ENCODE measurements around the gene CCNQ.

CCNQ gene

GRCh38 chrX:153626025-153626633, 27.2 kb upstream of the CCNQ start:
- no peaks in the 10 kb centered on the region for H3K36me3 ChIP-seq (ENCODE audit: control insufficient read depth, low read depth, low read length)
- H3K9me3 ChIP-seq (ENCODE audit: control insufficient read depth, low read depth, low read length): peaks cover 8% of the 10 kb centered on the region
- H3K27ac ChIP-seq (ENCODE audit: low read length): no peak overlapping the region
- no peak overlapping the region for H3K9ac ChIP-seq (ENCODE audit: low read length)
- H3K4me1 ChIP-seq (ENCODE audit: control insufficient read depth, low read depth, low read length): no peaks in the 10 kb centered on the region
- H3K27me3 ChIP-seq (ENCODE audit: control insufficient read depth, insufficient read depth, low read length): no peaks in the 10 kb centered on the region
- no peak overlapping the region for H3K4me3 ChIP-seq (ENCODE audit: low read length)

DNA sequence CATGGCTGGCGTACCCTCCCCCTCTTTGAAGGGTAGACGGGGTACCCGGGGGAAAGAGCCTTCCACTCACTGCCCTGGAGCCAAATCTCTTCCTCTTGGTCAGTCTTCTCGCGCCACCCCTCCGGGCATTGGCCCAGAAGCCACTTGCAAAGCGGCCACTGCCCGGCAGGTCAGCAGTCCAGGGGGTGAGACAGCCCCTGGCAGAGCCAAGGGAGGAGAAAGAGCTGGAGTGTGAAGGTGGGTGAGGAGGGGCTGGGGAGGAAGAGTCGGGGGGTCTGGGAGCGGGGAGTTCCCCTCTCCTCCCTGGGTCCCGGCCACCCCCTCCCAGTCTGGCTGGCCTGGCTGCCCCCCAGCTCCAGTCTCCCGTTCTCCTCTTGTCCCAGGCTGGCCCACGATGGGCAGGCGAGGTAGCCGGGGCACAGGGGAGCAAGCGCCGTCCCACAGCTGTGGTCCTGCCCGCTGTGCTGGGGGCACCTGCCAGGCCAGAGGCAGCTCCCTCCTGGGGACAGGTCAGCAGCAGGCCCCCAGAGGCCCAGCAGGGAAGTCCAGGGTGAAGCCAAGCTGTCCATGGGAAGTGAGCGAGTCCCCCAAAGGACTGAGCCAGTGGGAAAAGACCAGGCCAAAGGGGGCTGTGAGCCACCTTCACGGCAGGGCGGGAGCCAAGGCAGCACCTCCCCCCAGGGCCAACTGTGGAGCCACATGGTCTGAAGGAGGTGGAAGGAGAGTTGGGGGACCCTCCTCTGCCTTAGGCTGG, 26.5 kb upstream of the CCNQ start:
- Histone ChIP-seq H3K4me1 (ENCODE audit: control insufficient read depth, low read depth, low read length) (no peaks in the 10 kb centered on the region), H3K27me3 (ENCODE audit: control insufficient read depth, insufficient read depth, low read length) (no peaks in the 10 kb centered on the region), H3K27ac (ENCODE audit: low read length) (no peak overlapping the region), H3K36me3 (ENCODE audit: control insufficient read depth, low read depth, low read length) (no peaks in the 10 kb centered on the region), H3K9ac (ENCODE audit: low read length) (no peak overlapping the region), H3K4me3 (ENCODE audit: low read length) (no peak overlapping the region), H3K9me3 (ENCODE audit: control insufficient read depth, low read depth, low read length) (peaks cover 8% of the 10 kb centered on the region)

DNA sequence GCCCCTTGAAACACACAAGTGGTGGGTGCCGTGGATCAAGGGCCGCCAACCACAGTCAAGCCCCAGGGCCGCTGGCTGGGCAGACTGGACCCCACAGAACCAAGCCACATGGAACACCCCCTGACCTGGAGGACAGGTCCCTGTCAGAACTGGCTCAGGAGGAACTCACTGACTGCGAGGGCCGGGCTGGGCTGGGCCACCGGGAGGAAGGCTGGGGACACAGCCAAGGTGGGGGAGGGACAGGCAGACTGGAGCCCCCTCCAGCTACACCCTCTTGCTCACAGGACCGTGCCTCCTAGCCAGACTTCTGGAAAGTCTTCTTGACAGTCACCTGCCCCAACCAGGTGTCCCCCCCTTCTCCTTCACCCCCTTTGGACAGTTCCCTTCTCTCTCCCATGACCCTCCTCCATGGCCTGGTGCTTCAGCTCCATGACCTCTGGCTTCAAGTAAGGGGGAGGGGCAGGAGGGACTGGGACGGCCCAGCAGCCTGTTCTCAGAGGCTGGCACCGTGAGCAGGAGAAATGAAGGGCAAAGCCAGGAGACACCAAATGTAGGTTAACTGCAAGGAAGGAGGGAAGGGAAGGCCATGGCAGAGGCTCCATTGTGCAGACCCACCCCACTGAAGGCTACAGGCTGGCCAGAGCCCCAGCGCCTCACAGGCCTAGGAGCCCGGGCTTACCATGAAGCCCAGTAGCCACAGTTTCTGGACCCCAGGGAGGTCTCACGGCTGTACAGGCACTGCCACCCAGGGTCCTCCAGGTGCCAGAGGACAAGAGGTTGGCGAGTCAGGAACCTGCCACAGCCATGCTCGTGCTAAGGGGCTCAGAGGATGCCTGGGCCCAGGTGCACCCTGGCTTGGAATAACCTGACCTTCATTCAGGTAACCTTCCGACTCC, 25.5 kb upstream of the CCNQ start:
- Histone ChIP-seq H3K4me1 (ENCODE audit: control insufficient read depth, low read depth, low read length) (no peaks in the 10 kb centered on the region), H3K9me3 (ENCODE audit: control insufficient read depth, low read depth, low read length) (peaks cover 8% of the 10 kb centered on the region), H3K27ac (ENCODE audit: low read length) (no peak overlapping the region), H3K27me3 (ENCODE audit: control insufficient read depth, insufficient read depth, low read length) (no peaks in the 10 kb centered on the region), H3K9ac (ENCODE audit: low read length) (no peak overlapping the region), H3K4me3 (ENCODE audit: low read length) (no peak overlapping the region), H3K36me3 (ENCODE audit: control insufficient read depth, low read depth, low read length) (no peaks in the 10 kb centered on the region)

DNA sequence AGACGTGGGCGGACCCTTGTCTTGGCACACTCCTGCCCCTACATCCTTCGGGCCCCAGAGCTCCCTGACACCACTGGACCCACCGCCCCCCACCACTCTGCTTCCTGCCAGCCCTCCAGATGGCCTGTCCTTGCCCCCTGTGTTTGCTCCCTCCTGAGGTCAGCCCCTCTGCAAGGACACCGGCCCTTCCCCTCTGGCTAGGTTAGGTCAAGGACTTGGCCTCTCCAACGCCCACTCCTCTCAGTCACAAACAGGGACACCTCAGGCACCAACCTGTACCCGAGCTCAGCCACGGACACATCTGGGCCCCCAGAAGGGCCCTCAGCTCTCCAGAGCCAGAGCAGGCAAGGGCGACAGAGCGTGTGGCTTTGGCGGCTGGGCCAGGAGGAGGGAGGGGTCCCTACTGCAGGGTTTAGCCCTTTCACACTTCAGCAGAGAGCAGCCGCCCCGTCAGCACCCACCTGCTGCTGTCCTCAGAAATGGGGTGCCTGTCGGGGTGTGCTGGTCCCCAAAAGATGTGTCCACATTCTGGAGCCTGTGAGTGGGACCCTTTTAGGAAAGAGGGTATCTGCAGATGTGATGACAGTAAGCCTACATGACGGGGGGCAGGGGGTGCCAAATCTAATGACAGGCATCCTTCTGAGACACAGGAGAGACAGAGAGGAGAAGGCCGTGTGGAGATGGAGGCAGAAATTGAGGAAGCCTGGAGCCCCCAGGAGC, 24.5 kb upstream of the CCNQ start:
- H3K4me1 ChIP-seq (ENCODE audit: control insufficient read depth, low read depth, low read length): no peaks in the 10 kb centered on the region
- peaks cover 3% of the 10 kb centered on the region for H3K27me3 ChIP-seq (ENCODE audit: control insufficient read depth, insufficient read depth, low read length)
- no peak overlapping the region for H3K27ac ChIP-seq (ENCODE audit: low read length)

GRCh38 chrX:153622661-153623309, 23.8 kb upstream of the CCNQ start:
- Histone ChIP-seq H3K9ac (ENCODE audit: low read length) (no peak overlapping the region), H3K9me3 (ENCODE audit: control insufficient read depth, low read depth, low read length) (peaks cover 14% of the 10 kb centered on the region), H3K27me3 (ENCODE audit: control insufficient read depth, insufficient read depth, low read length) (peaks cover 10% of the 10 kb centered on the region), H3K4me1 (ENCODE audit: control insufficient read depth, low read depth, low read length) (no peaks in the 10 kb centered on the region), H3K27ac (ENCODE audit: low read length) (no peak overlapping the region), H3K36me3 (ENCODE audit: control insufficient read depth, low read depth, low read length) (no peaks in the 10 kb centered on the region), H3K4me3 (ENCODE audit: low read length) (no peak overlapping the region)

More for the DNA sequence above, 24.5 kb upstream of the CCNQ start:
- H3K9ac ChIP-seq (ENCODE audit: low read length): no peak overlapping the region
- no peak overlapping the region for H3K4me3 ChIP-seq (ENCODE audit: low read length)
- H3K9me3 ChIP-seq (ENCODE audit: control insufficient read depth, low read depth, low read length): peaks cover 10% of the 10 kb centered on the region
- no peaks in the 10 kb centered on the region for H3K36me3 ChIP-seq (ENCODE audit: control insufficient read depth, low read depth, low read length)

DNA sequence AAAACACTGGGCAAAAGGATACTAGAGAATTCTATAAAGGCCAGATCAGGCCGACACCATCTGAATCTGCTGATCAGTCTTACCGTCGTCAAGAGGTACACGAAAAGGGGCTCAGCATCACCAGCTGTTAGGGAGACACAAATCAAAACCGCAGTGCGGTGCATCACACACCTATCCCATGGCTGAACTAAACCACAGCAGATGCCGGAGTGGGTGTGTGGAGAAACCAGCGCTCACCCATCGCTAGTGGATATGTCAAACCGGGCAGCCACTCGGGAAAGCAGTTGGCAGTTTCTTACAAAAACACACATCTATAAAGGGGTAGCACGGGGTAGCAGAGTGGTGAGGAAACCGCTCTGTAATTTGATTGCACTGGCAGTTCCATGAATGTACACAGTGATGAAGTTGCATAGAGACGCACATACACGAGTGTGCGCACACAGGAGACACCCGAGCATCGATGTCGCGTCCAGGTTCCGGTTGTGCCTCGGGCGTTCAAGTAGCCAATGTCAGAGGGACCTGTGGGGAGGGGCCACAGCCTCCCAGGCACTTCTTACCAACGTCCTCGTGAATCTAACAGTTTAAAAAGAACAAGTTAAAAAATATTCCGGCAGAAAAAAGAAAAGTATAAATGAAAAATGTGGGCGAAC, 23.1 kb upstream of the CCNQ start:
- no peak overlapping the region for H3K4me3 ChIP-seq (ENCODE audit: low read length)
- no peak overlapping the region for H3K27ac ChIP-seq (ENCODE audit: low read length)
- H3K36me3 ChIP-seq (ENCODE audit: control insufficient read depth, low read depth, low read length): no peaks in the 10 kb centered on the region
- no peaks in the 10 kb centered on the region for H3K4me1 ChIP-seq (ENCODE audit: control insufficient read depth, low read depth, low read length)
- peaks cover 14% of the 10 kb centered on the region for H3K9me3 ChIP-seq (ENCODE audit: control insufficient read depth, low read depth, low read length)
- H3K27me3 ChIP-seq (ENCODE audit: control insufficient read depth, insufficient read depth, low read length): peaks cover 17% of the 10 kb centered on the region
- no peak overlapping the region for H3K9ac ChIP-seq (ENCODE audit: low read length)

GRCh38 chrX:153620576-153620975, 21.6 kb upstream of the CCNQ start:
- H3K27me3 ChIP-seq (ENCODE audit: control insufficient read depth, insufficient read depth, low read length): peaks cover 18% of the 10 kb centered on the region
- no peak overlapping the region for H3K27ac ChIP-seq (ENCODE audit: low read length)
- no peak overlapping the region for H3K9ac ChIP-seq (ENCODE audit: low read length)
- H3K4me3 ChIP-seq (ENCODE audit: low read length): no peak overlapping the region
- no peaks in the 10 kb centered on the region for H3K4me1 ChIP-seq (ENCODE audit: control insufficient read depth, low read depth, low read length)
- H3K9me3 ChIP-seq (ENCODE audit: control insufficient read depth, low read depth, low read length): peaks cover 20% of the 10 kb centered on the region
- no peaks in the 10 kb centered on the region for H3K36me3 ChIP-seq (ENCODE audit: control insufficient read depth, low read depth, low read length)

- Histone ChIP-seq H3K27me3 (ENCODE audit: control insufficient read depth, insufficient read depth, low read length) (peaks cover 28% of the 10 kb centered on the region), H3K4me3 (ENCODE audit: low read length) (no peak overlapping the region), H3K9me3 (ENCODE audit: control insufficient read depth, low read depth, low read length) (peaks cover 15% of the 10 kb centered on the region), H3K36me3 (ENCODE audit: control insufficient read depth, low read depth, low read length) (no peaks in the 10 kb centered on the region), H3K27ac (ENCODE audit: low read length) (no peak overlapping the region), H3K4me1 (ENCODE audit: control insufficient read depth, low read depth, low read length) (no peaks in the 10 kb centered on the region), H3K9ac (ENCODE audit: low read length) (no peak overlapping the region)
These were observed 15.9 kb upstream of the CCNQ start for GRCh38 chrX:153614818-153615217.

GRCh38 chrX:153612413-153612812, 13.5 kb upstream of the CCNQ start:
- Histone ChIP-seq H3K27ac (ENCODE audit: low read length) (no peak overlapping the region), H3K27me3 (ENCODE audit: control insufficient read depth, insufficient read depth, low read length) (peaks cover 28% of the 10 kb centered on the region), H3K9me3 (ENCODE audit: control insufficient read depth, low read depth, low read length) (peaks cover 11% of the 10 kb centered on the region), H3K9ac (ENCODE audit: low read length) (no peak overlapping the region), H3K4me1 (ENCODE audit: control insufficient read depth, low read depth, low read length) (no peaks in the 10 kb centered on the region), H3K4me3 (ENCODE audit: low read length) (no peak overlapping the region), H3K36me3 (ENCODE audit: control insufficient read depth, low read depth, low read length) (no peaks in the 10 kb centered on the region)

GRCh38 chrX:153611298-153612095, 12.6 kb upstream of the CCNQ start:
- Histone ChIP-seq H3K4me3 (ENCODE audit: low read length) (no peak overlapping the region), H3K4me1 (ENCODE audit: control insufficient read depth, low read depth, low read length) (no peaks in the 10 kb centered on the region), H3K27ac (ENCODE audit: low read length) (no peak overlapping the region), H3K9me3 (ENCODE audit: control insufficient read depth, low read depth, low read length) (peaks cover 10% of the 10 kb centered on the region), H3K36me3 (ENCODE audit: control insufficient read depth, low read depth, low read length) (no peaks in the 10 kb centered on the region), H3K9ac (ENCODE audit: low read length) (no peak overlapping the region), H3K27me3 (ENCODE audit: control insufficient read depth, insufficient read depth, low read length) (peaks cover 24% of the 10 kb centered on the region)

Measured in iPS-18a (cell line).